HG03575 (cell line): ENCODE results near the gene HHAT.

Experiments used
- ATAC-seq: cut with Tn5 transposase; IDR thresholded peaks from one replicate; pipeline ENCODE4 v1.9.1; 2021; ENCODE audit not compliant: unreplicated experiment, insufficient number of reproducible peaks, low FRiP score; ENCODE audit errors: extremely low read depth

The HHAT gene

GRCh38 chr1:210504286-210504685 lies 175.6 kb downstream of the HHAT start:
- ATAC-seq: no peak

- ATAC-seq: no peak
Observed at GRCh38 chr1:210505601-210506496, 177.1 kb downstream of the HHAT start.

- no peak for ATAC-seq
Observed at GRCh38 chr1:210506689-210507088, 178.0 kb downstream of the HHAT start.

- ATAC-seq: no peak
Observed at GRCh38 chr1:210516092-210516656, 187.5 kb downstream of the HHAT start.

GRCh38 chr1:210516697-210517459 lies 188.2 kb downstream of the HHAT start:
- ATAC-seq: no peak

GRCh38 chr1:210523830-210524229 lies 195.1 kb downstream of the HHAT start:
- no peak for ATAC-seq

GRCh38 chr1:210525716-210526454 lies 197.2 kb downstream of the HHAT start:
- no peak for ATAC-seq

- no peak for ATAC-seq
Observed at GRCh38 chr1:210527091-210527490, 198.4 kb downstream of the HHAT start.

- no peak for ATAC-seq
Observed at GRCh38 chr1:210531475-210532222, 202.9 kb downstream of the HHAT start.

GRCh38 chr1:210532223-210532598 lies 203.5 kb downstream of the HHAT start:
- ATAC-seq: no peak

GRCh38 chr1:210535761-210536160 lies 207.1 kb downstream of the HHAT start:
- ATAC-seq: no peak

GRCh38 chr1:210536254-210536961 lies 207.7 kb downstream of the HHAT start:
- no peak for ATAC-seq

- ATAC-seq: no peak
Observed at GRCh38 chr1:210540288-210540687, 211.6 kb downstream of the HHAT start.

- ATAC-seq: no peak
Observed at GRCh38 chr1:210541680-210542358, 213.1 kb downstream of the HHAT start.

GRCh38 chr1:210551899-210552298 lies 223.2 kb downstream of the HHAT start:
- no peak for ATAC-seq

- no peak for ATAC-seq
Observed at GRCh38 chr1:210553711-210554110, 225.0 kb downstream of the HHAT start.

- ATAC-seq: no peak
Observed at GRCh38 chr1:210554382-210554781, 225.7 kb downstream of the HHAT start.
